OCI-LY3 (cell line): ENCODE results near the gene POMGNT2.

Source experiments
- EZH2phosphoT487 ChIP-seq: fragments of 200-600 bp; shearing (Covaris generic); IDR thresholded peaks from 2 replicates; pipeline ENCODE4 v1.6.1; 2018; ENCODE audit warnings: antibody characterized with exemption, mixed run types, low read depth
- TF ChIP-seq, protein P1 (sequence below): fragments of 200-600, 300-600 bp; sonication (generic); IDR thresholded peaks from 2 replicates; pipeline ENCODE4 v1.5.1; 2014; ENCODE audit warnings: antibody characterized with exemption, low read length, low read depth

DNA sequence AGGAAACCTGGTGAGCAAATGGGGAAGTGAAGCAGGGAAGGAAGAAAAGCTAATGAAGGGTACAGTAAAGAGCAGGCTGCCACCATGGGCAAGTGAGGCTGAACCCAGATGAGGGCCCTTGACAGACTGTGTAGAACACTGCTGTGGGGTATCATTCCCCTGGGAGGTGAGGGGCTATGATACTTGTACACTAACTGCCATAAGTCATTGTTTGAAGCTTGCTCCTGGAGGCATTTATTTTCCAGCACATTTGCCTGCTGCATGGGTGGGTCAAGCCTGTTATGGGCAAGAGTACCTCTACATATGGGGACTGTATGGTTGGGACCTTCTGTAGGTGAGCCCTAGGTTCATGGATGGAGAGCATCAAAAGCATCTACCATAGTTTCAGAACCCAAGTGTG is 57.4 kb downstream of the POMGNT2 start:
- TF ChIP-seq, protein P1, sequence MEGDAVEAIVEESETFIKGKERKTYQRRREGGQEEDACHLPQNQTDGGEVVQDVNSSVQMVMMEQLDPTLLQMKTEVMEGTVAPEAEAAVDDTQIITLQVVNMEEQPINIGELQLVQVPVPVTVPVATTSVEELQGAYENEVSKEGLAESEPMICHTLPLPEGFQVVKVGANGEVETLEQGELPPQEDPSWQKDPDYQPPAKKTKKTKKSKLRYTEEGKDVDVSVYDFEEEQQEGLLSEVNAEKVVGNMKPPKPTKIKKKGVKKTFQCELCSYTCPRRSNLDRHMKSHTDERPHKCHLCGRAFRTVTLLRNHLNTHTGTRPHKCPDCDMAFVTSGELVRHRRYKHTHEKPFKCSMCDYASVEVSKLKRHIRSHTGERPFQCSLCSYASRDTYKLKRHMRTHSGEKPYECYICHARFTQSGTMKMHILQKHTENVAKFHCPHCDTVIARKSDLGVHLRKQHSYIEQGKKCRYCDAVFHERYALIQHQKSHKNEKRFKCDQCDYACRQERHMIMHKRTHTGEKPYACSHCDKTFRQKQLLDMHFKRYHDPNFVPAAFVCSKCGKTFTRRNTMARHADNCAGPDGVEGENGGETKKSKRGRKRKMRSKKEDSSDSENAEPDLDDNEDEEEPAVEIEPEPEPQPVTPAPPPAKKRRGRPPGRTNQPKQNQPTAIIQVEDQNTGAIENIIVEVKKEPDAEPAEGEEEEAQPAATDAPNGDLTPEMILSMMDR = no peak
- TF ChIP-seq EZH2phosphoT487 = no peak
